Measurements from ENCODE around the gene POP5. TPM values are rescaled to one million over a fixed set of nuclear protein-coding genes. Genes with fewer than 3 reads are reported as not detected.
A peak's percentile ranks its signal among the peaks of the same experiment; 100 is the strongest.

Gene POP5
- total RNA-seq, 5 donors from 2014 or later (not counting 1 experiment from before 2014, with no cell fraction given) = 40.6 to 69.0 (median 63.1) TPM

DNA sequence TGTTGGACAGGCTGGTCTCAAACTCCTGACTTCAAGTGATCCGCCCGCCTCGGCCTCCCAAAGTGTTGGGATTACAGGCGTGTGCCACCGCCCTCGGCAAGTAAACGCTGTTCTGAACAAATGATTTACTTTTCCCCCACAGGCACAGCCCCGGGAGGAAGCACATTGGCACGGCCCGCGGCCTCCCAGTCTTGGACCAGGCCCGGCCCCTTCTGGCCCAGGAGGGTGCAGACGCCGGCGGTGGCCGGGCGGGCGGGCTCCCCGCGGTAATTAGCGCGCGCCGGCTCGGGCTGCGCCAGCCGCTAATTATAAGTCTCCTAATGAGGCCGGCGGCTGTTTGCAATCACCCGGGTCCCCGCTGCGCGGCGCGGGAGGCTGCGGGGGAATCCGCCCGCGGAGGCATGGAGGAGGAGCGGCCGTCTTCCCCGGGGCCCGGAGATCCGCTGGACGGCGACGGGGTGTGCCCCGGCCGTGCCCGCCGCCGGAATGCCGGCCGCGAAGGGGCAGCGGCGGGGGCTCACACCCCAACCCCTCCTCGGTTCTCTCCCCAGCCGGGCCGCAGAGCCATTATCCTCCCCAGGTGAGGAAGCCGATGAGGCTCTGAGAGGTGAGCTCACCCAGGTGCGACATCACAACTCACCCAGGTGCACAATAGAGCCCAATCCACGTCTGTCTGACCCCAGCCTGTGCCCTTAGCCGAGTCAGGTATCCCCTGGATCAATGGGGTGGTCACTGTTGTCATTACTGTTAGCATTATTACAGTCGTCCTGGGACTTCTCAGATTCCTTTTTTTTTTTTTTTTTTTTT is 3.3 kb upstream of the POP5 start:
- Mint-ChIP-seq H3K4me1 (peaks cover 34 to 39% (median 38%) of the 10 kb centered on the region in 3 donors), H3K9me3 (no peaks in the 10 kb centered on the region), H3K27ac (no peak overlapping the region), H3K36me3 (no peaks in the 10 kb centered on the region), H3K4me3 (peak overlapping the region; percentile 57 to 98 (median 72)), H3K27me3 (peaks cover 0 to 7% of the 10 kb centered on the region in 2 donors)
- Histone ChIP-seq H3K4me3 (ENCODE audit: control insufficient read depth in 1 of 2, extremely low read depth in 1 of 2, low read length in 1 of 2) (peak overlapping the region in 1 of 2 donors; percentile 11), H3K36me3 (ENCODE audit: control insufficient read depth in 2 of 2, extremely low read depth in 1 of 2, insufficient read depth in 1 of 2, low read length in 1 of 2) (peaks cover 0 to 1% of the 10 kb centered on the region in 2 donors), H3K9me3 (no peaks in the 10 kb centered on the region), H3K4me1 (ENCODE audit: control insufficient read depth in 1 of 2, extremely low read depth in 1 of 2, insufficient read depth in 2 of 2, low read length in 2 of 2) (peaks cover 4 to 32% of the 10 kb centered on the region in 2 experiments), H3K27me3 (replicated peaks in 1 of 2; ENCODE audit: control insufficient read depth in 2 of 2, extremely low read depth in 1 of 2, insufficient read depth in 2 of 2, low read length in 1 of 2) (peaks cover 2 to 29% of the 10 kb centered on the region in 2 experiments), H3K27ac (ENCODE audit: low read length) (no peak overlapping the region)
- DNase-seq = peak in 34 of 35 experiments; percentile 10 to 68 (median 42)
- WGBS (ENCODE audit: insufficient coverage) = 4% methylated on average over 43 of the region's 65 CpGs
- ChIA-PET CTCF (interaction anchor here in 1 of 2 donors (0.5 to 0.7 kb wide), 2 partner anchors 32 to 513 kb away, joined by 5 to 6 read pairs; no protein-coding TSS in a partner anchor), POLR2A (no interaction called here)
- peak; percentile 19 to 28 (median 22) for ATAC-seq (replicated peaks in 1 of 4)

DNA sequence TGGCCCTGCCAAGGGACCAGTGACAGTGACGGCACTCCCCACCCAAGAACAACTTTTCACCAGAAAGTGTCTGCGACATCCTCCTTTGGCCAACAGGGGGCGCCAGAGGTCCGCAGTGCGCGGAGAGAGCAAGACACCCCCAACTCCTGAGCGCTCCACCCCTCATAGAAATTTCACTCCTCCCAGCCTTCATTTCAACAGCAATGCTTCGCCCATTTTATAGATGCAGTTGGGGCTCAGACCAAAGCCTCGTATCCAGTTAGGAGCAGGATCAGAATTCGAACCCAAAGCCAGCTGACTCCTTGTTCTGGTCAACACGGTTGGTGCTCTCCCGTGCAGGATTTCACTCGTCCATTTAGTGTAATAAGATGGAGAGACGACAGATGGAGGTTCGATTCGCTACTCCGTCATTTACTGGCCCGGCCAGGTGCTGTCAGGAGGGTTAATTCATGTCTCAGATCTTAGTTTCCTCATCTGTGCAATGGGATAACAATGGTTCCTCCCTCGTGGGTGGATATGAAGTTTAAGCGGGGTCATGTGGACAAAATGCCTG is 2.4 kb upstream of the POP5 start:
- Mint-ChIP-seq H3K9me3 (no peaks in the 10 kb centered on the region), H3K27ac (peak overlapping the region in 1 of 2 donors; percentile 30), H3K4me1 (peaks cover 38 to 40% (median 39%) of the 10 kb centered on the region in 3 donors), H3K36me3 (no peaks in the 10 kb centered on the region), H3K27me3 (peaks cover 0 to 7% of the 10 kb centered on the region in 2 donors), H3K4me3 (peak overlapping the region; percentile 57 to 98 (median 80))
- no peak overlapping the region for H3K27ac ChIP-seq (ENCODE audit: low read length)
- H3K9me3 ChIP-seq = no peaks in the 10 kb centered on the region
- peaks cover 2 to 29% of the 10 kb centered on the region in 2 experiments for H3K27me3 ChIP-seq (replicated peaks in 1 of 2; ENCODE audit: control insufficient read depth in 2 of 2, extremely low read depth in 1 of 2, insufficient read depth in 2 of 2, low read length in 1 of 2)
- POLR2A ChIA-PET = interaction anchor here in 1 of 2 donors (0.6 kb wide), 1 partner anchor 8 kb away, joined by 5 read pairs; no protein-coding TSS in a partner anchor
- peak in 3 of 4 experiments; percentile 25 to 35 (median 31) for ATAC-seq (replicated peaks in 1 of 4)
- peak; percentile 50 to 91 (median 77) for DNase-seq
- H3K4me1 ChIP-seq (ENCODE audit: control insufficient read depth in 1 of 2, extremely low read depth in 1 of 2, insufficient read depth in 2 of 2, low read length in 2 of 2) = peaks cover 4 to 32% of the 10 kb centered on the region in 2 experiments
- no peak overlapping the region for H3K4me3 ChIP-seq (ENCODE audit: control insufficient read depth in 1 of 2, extremely low read depth in 1 of 2, low read length in 1 of 2)
- peaks cover 0 to 11% of the 10 kb centered on the region in 2 donors for H3K36me3 ChIP-seq (ENCODE audit: control insufficient read depth in 2 of 2, extremely low read depth in 1 of 2, insufficient read depth in 1 of 2, low read length in 1 of 2)
- WGBS (ENCODE audit: insufficient coverage) = 18% methylated on average over 17 of the region's 20 CpGs
- CTCF ChIA-PET = interaction anchor here (0.7 to 1.9 kb wide), 6 partner anchors 31 to 388 kb away, joined by 3 to 9 read pairs (median 6); no protein-coding TSS in a partner anchor

DNA sequence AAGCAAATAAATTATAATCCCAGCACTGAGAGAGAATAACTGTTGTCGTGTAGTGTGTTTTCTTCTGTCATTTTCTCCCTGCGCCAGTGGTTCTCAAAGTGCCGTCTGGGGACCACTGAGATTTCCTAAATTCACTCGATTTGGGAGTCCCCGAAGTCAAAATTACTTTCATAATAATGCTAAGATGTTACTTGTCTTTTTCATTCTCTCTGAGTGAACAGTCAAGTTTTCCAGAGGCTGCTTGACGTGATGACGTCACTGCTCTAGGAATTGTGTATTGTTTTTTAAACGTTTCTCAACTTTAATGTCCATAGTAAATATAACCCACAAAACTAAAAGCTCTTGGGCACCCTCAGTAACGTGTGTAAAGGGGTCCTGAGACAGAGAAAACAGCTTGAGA is 796 bp upstream of the POP5 start:
- Mint-ChIP-seq H3K27ac (peak overlapping the region; percentile 91 to 93), H3K4me3 (peak overlapping the region; percentile 97 to 98 (median 97)), H3K36me3 (peaks cover 5% of the 10 kb centered on the region), H3K4me1 (peaks cover 38 to 40% (median 39%) of the 10 kb centered on the region in 3 donors), H3K27me3 (peaks cover 0 to 7% of the 10 kb centered on the region in 2 donors), H3K9me3 (no peaks in the 10 kb centered on the region)
- DNase-seq (peak in 1 of 35 experiments; percentile 18), ATAC-seq (replicated peaks in 1 of 4) (no peak)
- H3K36me3 ChIP-seq (ENCODE audit: control insufficient read depth in 2 of 2, extremely low read depth in 1 of 2, insufficient read depth in 1 of 2, low read length in 1 of 2) = peaks cover 4 to 24% of the 10 kb centered on the region in 2 donors
- peak overlapping the region; percentile 57 for H3K27ac ChIP-seq (ENCODE audit: low read length)
- no CpG with 5 or more reads among the region's 9 CpGs for WGBS (ENCODE audit: insufficient coverage)
- ChIA-PET POLR2A (interaction anchor here (0.5 to 1.6 kb wide), 4 partner anchors 11 to 153 kb away, joined by 3 to 4 read pairs (median 3); no protein-coding TSS in a partner anchor), CTCF (interaction anchor here (0.6 to 1.9 kb wide), 13 partner anchors 10 to 1261 kb away, joined by 3 to 13 read pairs (median 6); partner anchors contain the start of genes COX6A1 (in 1 of the 2), GATC (in 1 of the 2), MLEC (in 1 of the 2) and RPLP0 (in 1 of the 2))
- H3K9me3 ChIP-seq = no peaks in the 10 kb centered on the region
- H3K4me3 ChIP-seq (ENCODE audit: control insufficient read depth in 1 of 2, extremely low read depth in 1 of 2, low read length in 1 of 2) = peak overlapping the region; percentile 88 to 95
- peaks cover 4 to 32% of the 10 kb centered on the region in 2 experiments for H3K4me1 ChIP-seq (ENCODE audit: control insufficient read depth in 1 of 2, extremely low read depth in 1 of 2, insufficient read depth in 2 of 2, low read length in 2 of 2)
- H3K27me3 ChIP-seq (replicated peaks in 1 of 2; ENCODE audit: control insufficient read depth in 2 of 2, extremely low read depth in 1 of 2, insufficient read depth in 2 of 2, low read length in 1 of 2) = peaks cover 2 to 29% of the 10 kb centered on the region in 2 experiments

DNA sequence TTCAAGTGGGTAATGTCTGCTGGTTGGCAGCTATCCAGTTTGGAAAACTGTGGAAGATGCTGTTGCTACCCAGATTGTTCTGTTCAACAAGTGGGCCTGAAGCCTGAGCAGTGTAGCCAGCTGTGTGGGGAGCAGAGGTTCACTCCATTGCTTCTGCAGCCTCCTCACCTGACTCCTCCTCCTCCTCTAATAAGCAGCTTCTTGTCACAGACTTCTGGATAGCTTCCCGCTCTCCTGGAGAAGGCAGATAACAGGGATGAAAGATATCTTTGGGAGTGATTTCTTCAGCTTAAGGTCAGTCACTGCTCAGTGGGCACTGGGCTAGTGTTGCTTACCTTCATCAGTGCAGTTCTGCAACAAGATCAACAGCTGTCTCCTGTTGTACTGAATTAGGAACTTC is 2.0 kb downstream of the POP5 start:
- Histone ChIP-seq H3K27me3 (replicated peaks in 1 of 2; ENCODE audit: control insufficient read depth in 2 of 2, extremely low read depth in 1 of 2, insufficient read depth in 2 of 2, low read length in 1 of 2) (peaks cover 2 to 8% of the 10 kb centered on the region in 2 experiments), H3K4me3 (ENCODE audit: control insufficient read depth in 1 of 2, extremely low read depth in 1 of 2, low read length in 1 of 2) (no peak overlapping the region), H3K9me3 (no peaks in the 10 kb centered on the region), H3K36me3 (ENCODE audit: control insufficient read depth in 2 of 2, extremely low read depth in 1 of 2, insufficient read depth in 1 of 2, low read length in 1 of 2) (peaks cover 24 to 52% of the 10 kb centered on the region in 2 donors), H3K27ac (ENCODE audit: low read length) (no peak overlapping the region), H3K4me1 (ENCODE audit: control insufficient read depth in 1 of 2, extremely low read depth in 1 of 2, insufficient read depth in 2 of 2, low read length in 2 of 2) (peaks cover 4 to 25% of the 10 kb centered on the region in 2 experiments)
- Mint-ChIP-seq H3K27me3 (peaks cover 0 to 7% of the 10 kb centered on the region in 2 donors), H3K27ac (peak overlapping the region in 1 of 2 donors; percentile 5), H3K4me3 (peak overlapping the region in 2 of 3 donors; percentile 97 to 98), H3K36me3 (peaks cover 25% of the 10 kb centered on the region), H3K4me1 (peaks cover 36 to 39% (median 37%) of the 10 kb centered on the region in 3 donors), H3K9me3 (no peaks in the 10 kb centered on the region)
- WGBS (ENCODE audit: insufficient coverage) = no CpG with 5 or more reads among the region's 1 CpG
- DNase-seq (no peak), ATAC-seq (replicated peaks in 1 of 4) (no peak)
- POLR2A ChIA-PET = interaction anchor here in 1 of 2 donors (0.5 kb wide), 1 partner anchor 170 kb away, joined by 8 read pairs; no protein-coding TSS in a partner anchor
- CTCF ChIA-PET = no interaction called here

DNA sequence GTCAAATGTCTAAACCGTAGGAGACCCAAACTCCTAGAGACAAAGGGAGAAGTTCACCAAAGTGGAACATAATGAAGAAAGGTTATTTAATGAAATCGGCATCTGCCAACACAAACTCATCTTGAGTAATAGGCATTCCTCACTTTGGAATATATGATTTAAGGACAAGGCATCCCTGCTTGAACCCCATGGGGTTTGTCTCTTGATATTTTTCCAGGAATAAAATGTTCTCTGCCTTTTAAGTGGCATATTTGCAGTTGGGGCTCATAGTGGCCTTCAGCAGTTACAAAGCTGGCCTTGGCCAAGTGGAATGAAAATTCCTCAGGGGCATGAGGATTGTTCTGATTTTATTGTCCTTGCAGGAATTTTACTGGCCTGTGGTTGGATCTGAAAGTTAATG is 7.1 kb downstream of the POP5 start:
- ATAC-seq (replicated peaks in 1 of 4) = no peak
- Mint-ChIP-seq H3K4me3 (no peak overlapping the region), H3K27ac (peak overlapping the region in 1 of 2 donors; percentile 23), H3K4me1 (peaks cover 0 to 1% (median 0%) of the 10 kb centered on the region in 3 donors), H3K9me3 (no peaks in the 10 kb centered on the region), H3K27me3 (no peaks in the 10 kb centered on the region), H3K36me3 (peaks cover 60% of the 10 kb centered on the region)
- Histone ChIP-seq H3K4me1 (ENCODE audit: control insufficient read depth in 1 of 2, extremely low read depth in 1 of 2, insufficient read depth in 2 of 2, low read length in 2 of 2) (no peaks in the 10 kb centered on the region), H3K27me3 (replicated peaks in 1 of 2; ENCODE audit: control insufficient read depth in 2 of 2, extremely low read depth in 1 of 2, insufficient read depth in 2 of 2, low read length in 1 of 2) (no peaks in the 10 kb centered on the region), H3K9me3 (no peaks in the 10 kb centered on the region), H3K4me3 (ENCODE audit: control insufficient read depth in 1 of 2, extremely low read depth in 1 of 2, low read length in 1 of 2) (no peak overlapping the region), H3K27ac (ENCODE audit: low read length) (no peak overlapping the region), H3K36me3 (ENCODE audit: control insufficient read depth in 2 of 2, extremely low read depth in 1 of 2, insufficient read depth in 1 of 2, low read length in 1 of 2) (peaks cover 46 to 92% of the 10 kb centered on the region in 2 donors)
- ChIA-PET POLR2A (no interaction called here), CTCF (no interaction called here)
- no peak for DNase-seq
- WGBS (ENCODE audit: insufficient coverage) = no CpG with 5 or more reads among the region's 2 CpGs

DNA sequence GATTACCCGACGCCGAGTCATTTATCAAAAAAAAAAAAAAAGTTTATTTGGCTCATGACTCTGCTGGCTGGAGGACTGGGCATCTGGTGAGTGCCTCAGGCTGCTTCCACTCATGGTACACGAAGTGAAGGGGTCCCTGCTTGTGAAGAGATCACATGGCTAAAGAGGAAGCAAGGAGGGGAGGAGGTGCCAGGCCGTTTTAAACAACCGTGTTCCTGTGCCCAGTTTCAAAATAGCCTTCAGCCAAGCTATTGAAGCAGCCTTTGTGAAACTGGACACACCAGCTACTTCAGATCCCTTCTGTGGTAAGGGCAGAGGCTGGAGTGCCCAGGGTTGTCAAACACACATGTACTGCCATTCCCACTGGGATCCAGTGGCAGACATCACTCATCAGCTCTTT is 7.6 kb downstream of the POP5 start:
- ChIA-PET POLR2A (no interaction called here), CTCF (no interaction called here)
- no peaks in the 10 kb centered on the region for H3K27me3 ChIP-seq (replicated peaks in 1 of 2; ENCODE audit: control insufficient read depth in 2 of 2, extremely low read depth in 1 of 2, insufficient read depth in 2 of 2, low read length in 1 of 2)
- H3K4me3 Mint-ChIP-seq = no peak overlapping the region
- ATAC-seq (replicated peaks in 1 of 4) (no peak), DNase-seq (no peak)
- no peaks in the 10 kb centered on the region for H3K9me3 ChIP-seq
- peaks cover 60% of the 10 kb centered on the region for H3K36me3 Mint-ChIP-seq
- no peaks in the 10 kb centered on the region for H3K4me1 ChIP-seq (ENCODE audit: control insufficient read depth in 1 of 2, extremely low read depth in 1 of 2, insufficient read depth in 2 of 2, low read length in 2 of 2)
- H3K36me3 ChIP-seq (ENCODE audit: control insufficient read depth in 2 of 2, extremely low read depth in 1 of 2, insufficient read depth in 1 of 2, low read length in 1 of 2) = peaks cover 46 to 92% of the 10 kb centered on the region in 2 donors
- no peak overlapping the region for H3K4me3 ChIP-seq (ENCODE audit: control insufficient read depth in 1 of 2, extremely low read depth in 1 of 2, low read length in 1 of 2)
- H3K27ac Mint-ChIP-seq = peak overlapping the region in 1 of 2 donors; percentile 22
- H3K27ac ChIP-seq (ENCODE audit: low read length) = no peak overlapping the region
- no peaks in the 10 kb centered on the region for H3K4me1 Mint-ChIP-seq
- 40% methylated on average over 1 of the region's 6 CpGs for WGBS (ENCODE audit: insufficient coverage)
- no peaks in the 10 kb centered on the region for H3K9me3 Mint-ChIP-seq
- no peaks in the 10 kb centered on the region for H3K27me3 Mint-ChIP-seq

Measured in T-cell (primary cell).